ENCODE measurements around the gene NHERF1.

Gene NHERF1

GRCh38 chr17:74768069-74768762 is 19.8 kb downstream of the NHERF1 start:
- DNase-seq (ENCODE audit: low spot score), result no peak

DNA sequence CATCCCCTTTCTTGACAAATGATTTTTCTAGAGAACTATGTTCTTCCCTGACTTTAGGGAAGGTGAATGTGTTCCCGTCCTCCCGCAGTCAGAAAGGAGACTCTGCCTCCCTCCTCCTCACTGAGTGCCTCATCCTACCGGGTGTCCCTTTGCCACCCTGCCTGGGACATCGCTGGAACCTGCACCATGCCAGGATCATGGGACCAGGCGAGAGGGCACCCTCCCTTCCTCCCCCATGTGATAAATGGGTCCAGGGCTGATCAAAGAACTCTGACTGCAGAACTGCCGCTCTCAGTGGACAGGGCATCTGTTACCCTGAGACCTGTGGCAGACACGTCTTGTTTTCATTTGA is 20.3 kb downstream of the NHERF1 start:
- no peak for DNase-seq (ENCODE audit: low spot score)

DNA sequence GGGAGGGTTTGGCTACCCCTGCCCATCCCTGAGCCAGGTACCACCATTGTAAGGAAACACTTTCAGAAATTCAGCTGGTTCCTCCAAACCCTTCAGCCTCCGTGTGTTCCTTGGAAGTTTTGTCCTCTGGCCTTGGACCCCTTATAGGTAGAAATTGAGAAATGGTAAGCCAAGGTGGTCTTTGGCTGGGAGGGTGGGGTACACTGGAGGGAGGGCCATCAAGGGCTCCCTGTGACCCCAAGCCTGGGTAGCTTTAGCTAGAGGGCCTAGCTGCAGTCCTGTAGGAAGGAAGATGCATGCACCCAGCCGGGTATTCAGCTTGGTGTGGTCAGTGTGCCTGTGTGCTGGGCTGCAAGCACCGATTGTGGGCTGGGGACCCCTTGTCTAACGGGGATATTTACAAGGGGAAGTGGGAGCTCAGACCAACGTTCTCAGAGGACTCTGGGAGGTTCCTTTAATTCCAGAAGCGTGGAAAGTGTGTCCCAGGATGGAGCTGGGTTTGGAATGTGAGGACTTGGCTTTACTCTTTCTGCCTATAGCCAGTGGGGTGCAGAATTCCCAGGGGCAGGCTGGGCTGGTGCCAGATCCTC is 20.9 kb downstream of the NHERF1 start:
- DNase-seq (ENCODE audit: low spot score), result no peak

DNA sequence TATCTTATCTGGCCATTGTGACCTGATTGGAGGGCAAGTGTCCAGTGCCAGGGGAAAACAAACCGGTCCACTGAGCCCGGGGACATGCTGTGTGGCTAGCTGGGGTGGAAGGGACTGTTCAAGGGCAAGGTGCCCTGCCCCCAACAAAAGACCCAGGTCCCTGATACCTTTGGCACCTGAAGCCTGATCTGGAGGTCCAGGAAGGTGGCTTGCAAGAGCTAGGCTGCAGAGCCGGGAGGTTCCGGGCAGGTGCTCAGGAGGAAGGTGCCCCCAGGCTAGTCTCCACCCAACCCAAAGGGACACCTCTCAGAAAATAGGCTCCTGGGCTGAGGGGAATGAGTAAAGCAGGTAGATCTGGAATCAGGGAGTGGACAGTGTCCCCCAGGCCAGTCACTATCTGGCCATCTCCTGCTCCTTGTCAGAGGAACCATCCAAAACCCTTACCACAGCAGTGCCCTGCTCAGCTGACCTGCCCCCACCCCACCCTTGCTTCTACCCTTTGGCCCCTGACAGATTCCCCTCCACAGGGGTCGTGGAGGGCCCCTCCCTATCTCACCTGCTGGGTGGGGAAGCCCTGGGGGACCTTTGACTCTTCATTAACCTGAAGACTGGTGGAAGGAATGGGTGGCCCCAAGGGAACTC is 21.5 kb downstream of the NHERF1 start:
- no peak for DNase-seq (ENCODE audit: low spot score)

GRCh38 chr17:74770498-74771318 is 22.3 kb downstream of the NHERF1 start:
- peak; percentile 90 for DNase-seq (ENCODE audit: low spot score)

DNA sequence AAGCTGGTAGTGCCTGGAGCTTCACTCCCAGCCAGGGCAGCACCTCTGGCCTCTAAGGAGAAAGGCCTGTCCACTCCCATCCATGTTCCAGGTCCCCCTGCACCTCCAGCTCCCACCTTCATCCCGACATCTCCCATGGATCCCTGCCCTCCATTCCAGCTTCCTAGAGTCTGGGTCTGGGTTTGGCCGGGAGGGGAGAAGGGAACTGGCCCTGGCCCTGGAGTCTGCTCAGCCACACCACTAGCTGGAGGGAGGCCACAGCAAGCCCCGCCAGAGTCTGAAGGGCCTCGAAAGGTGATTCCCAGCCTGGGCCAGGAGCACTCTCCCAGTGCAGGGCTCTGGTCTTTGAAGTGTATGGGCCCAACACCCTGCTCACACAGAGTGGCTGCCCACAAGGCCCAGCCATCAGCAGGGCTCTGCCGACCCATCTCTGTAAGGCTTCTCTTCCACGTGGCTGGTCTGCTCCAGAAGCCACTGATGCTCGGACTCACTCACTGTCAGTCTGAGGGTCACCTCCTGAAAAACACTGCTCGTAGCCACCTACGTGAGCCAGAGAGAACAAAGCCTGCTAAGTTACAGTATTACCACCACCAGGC is 23.0 kb downstream of the NHERF1 start:
- no peak for DNase-seq (ENCODE audit: low spot score)

GRCh38 chr17:74772053-74772452 is 23.6 kb downstream of the NHERF1 start:
- no peak for DNase-seq (ENCODE audit: low spot score)

DNA sequence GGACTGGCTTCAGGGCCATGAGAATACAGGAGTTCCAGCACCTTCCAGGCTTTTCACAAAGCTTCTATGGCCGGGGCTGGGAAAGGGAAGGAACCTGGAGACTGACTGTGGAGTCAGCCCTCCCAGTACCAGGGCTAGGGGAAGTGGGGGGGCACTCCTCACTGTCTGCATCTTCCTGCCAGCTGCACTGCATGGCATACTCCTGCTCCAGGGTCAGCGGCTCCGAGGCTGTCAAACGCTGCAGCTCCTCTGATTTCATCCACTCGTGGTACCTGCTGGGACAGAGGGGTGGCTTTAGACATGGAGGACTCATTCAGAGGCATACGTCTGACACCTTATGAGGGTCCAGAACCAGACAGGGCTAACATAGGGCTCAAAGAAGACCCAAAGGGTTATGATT is 25.0 kb downstream of the NHERF1 start:
- DNase-seq (ENCODE audit: low spot score), result no peak

DNA sequence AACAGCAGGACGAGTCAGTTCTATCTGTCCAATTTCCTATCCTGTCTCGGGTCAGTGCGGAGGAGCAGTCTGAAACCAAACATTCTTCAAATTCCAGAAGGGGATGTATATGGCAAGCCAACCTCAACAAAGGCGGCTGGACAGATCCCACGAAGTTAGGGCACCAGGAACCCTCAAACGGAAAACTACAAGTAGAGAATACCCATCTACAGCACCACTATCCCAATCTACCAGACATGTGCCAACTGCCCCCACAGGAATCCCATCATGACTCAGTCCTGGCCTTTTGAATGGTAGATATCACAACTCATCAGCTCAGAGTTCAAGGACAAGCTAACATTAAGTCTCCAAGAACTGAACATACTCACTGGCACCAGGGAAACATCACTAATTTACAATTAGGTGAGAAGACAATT is 25.5 kb downstream of the NHERF1 start:
- DNase-seq (ENCODE audit: low spot score), result no peak

DNA sequence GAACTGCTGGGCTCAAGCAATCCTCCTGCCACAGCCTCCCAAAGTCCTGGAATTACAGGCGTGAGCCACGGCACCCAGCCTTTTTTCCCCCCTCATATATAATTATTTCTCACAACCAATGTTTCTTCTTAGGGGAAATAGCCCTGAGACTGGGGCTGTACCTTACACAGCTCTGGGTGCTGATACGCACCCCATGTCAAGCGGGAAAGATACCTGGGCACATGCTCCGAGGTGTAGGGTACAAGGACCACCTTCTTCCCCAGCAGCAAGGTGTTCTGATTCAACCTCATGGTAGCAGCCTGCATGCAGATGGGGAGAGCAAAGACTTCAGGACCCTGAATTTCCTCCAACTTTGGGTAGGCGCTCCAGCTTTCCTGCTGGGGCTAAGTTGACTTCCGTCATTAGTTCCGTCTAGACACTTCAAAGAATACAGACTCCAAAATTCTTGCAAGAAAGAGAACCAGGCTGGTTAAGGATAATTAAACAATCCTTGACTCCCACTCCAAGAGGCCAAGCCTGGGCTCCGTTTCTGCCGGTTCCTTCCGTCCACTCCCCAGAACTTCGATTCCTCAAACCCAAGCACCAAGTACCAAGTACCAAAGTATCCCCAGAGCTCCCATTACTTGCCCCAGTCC is 27.1 kb downstream of the NHERF1 start:
- no peak for DNase-seq (ENCODE audit: low spot score)

DNA sequence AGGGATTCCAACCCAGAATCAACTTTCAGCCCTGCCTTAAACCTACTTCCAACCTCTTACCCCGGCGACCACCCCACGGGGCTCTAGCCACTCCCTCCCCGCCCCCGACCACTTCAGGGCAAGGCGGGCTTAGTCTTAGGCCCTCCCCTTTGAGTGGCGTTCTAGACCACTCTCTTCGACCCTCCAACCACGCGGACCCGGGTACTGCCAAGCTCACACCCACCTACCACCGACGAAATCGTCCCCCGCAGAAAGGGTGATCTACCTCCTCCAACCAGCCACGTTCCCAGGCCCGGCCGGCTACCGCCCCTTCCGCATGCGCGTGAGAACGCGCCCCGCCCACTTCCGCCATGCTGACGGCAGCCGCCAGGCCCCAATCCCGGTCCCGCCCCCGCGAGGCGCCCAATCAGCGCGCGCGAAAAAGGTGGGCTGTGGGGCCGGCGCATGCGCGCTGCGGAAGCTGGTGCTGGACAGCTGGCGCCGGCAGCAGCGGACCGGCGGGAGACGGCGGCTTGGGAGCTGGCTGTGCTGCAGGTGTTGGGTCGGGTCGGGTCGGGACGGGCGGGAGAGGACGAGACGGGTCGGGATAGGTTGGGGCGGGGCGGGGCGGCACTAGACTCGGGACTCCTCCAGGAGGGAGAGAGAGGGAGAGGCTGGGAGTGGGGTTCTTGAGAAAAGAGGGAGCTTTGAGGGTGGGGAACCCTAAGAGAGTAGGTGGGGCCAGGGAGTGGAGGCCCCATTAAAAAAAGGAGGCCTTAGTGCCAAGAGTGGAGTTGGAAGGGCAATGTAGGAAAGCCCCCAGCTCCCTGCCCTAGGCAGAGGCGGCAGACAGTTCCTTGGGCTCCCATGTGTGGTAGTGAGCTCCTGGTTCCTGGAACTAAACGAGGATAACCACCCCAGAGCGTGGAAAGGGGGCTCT is 27.9 kb downstream of the NHERF1 start, which contains the start of gene NAT9:
Gene NAT9, minus strand, starts transcription at position 302 of the 919 bp plus-strand sequence. CDS start 647 bp downstream, outside the sequence.
- DNase-seq (ENCODE audit: low spot score), result peak; percentile 100

DNA sequence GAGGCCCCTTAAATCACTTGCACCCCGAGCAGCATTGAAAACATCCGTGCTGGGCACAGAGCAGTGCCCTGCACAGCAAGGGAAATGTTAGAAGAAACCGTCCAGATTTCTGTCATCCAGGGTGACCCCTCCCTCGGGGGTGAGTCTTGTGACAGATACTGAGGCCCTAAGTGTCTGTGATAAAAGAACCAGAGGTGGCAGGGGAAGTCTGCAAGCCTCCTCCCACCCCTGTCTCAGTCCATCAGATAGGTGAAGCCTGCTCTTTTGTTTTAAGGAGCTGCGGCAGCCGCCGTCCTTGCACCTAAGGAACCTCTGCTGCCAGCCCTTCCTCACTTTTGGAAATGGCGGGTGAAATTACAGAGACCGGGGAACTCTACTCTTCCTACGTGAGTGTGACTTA is 28.6 kb downstream of the NHERF1 start:
- no peak for DNase-seq (ENCODE audit: low spot score)

DNA sequence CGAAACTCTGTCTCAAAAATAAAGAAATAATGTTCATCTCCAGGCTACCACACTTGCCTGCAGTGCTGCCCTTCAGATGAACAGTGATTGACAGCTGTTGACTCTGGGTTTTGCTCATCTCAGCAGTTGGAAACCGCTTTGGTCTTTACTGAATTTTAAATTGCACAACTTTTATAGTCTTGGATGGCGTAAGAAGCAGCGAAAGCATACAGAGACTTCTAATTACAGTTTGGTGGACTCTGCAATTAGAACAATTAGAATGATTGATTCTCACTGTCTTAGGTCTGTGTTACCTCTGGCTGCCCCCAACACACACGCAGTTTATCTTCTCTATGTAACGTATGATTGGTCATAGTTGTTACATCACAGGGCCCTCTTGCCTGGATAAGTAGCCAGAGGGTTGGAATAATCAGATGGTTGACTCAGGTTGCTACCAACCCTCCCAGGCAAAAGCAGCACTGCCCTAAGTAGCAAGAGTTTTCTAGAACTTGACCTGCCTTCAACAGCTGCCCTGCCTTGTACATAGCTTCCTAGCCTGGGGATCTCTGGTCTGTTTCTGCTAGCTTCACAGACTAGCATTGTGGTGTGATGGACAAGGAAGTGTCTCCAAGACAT is 29.6 kb downstream of the NHERF1 start:
- DNase-seq (ENCODE audit: low spot score), result no peak

DNA sequence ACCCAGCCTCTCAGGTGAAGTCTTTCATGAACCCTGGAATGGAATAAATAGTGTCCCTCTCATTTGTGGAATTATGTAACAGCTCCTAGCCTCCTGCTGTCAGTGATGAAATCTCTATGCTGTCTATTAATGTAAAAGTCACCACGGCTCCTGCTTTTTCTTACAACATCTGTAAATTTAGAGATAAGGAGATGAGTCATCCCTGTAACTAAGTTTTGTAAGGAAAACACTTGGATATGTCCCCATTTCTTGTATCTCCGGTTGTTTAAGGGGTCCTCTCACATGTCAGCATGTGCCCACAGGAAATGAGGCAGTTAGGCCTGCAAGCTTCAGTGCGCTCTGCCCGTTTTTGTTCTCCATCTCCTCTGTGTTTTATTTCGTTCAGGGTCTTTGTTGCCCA is 30.5 kb downstream of the NHERF1 start:
- no peak for DNase-seq (ENCODE audit: low spot score)

DNA sequence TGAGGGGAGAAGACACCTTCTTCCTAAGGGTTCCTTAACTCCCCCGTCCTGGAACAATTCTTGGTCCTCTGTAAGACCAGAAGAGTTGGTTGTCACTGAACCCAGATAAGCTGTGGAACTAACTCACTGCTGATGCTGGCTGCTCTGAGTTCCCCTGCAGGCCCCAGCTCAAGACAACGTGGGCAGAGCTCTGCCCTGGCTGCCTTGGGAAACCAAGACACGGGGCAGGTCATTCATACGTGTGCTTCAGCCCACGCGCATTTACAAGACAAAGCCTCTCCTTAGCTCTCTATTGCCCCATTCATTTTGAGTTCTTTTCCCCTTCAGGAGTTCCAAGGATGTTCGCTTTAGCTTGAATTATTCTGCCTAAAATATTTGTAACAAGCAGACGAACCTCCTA is 31.1 kb downstream of the NHERF1 start:
- DNase-seq (ENCODE audit: low spot score), result no peak

DNA sequence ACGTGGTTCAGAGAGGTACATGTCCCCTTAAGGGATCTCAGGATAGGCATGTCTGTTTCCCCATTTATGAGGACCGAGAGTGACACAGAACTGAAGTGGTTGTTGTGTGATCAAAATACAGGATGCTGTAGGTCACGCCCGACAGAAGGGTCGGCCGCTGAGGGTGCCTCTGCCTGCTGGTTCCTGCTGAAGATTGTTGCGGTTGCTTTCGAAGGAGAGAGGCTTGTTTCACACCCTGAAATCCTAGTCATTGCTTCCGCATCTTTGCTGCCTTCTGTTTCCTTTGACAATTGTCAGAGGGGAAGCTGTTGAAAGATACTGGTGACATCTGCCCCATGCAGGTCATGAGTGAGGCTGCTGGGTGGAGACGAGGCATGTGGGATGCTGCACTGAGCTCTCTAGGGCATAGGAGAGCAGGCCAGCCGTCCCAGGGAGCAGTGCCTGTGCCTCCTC is 31.5 kb downstream of the NHERF1 start:
- no peak for DNase-seq (ENCODE audit: low spot score)

GRCh38 chr17:74780443-74781238 is 32.2 kb downstream of the NHERF1 start:
- peak; percentile 84 for DNase-seq (ENCODE audit: low spot score)

GRCh38 chr17:74782571-74782970 is 34.1 kb downstream of the NHERF1 start:
- no peak for DNase-seq (ENCODE audit: low spot score)

GRCh38 chr17:74784125-74784810 is 35.8 kb downstream of the NHERF1 start:
- no peak for DNase-seq (ENCODE audit: low spot score)
